HEK293 (cell line): Measurements from ENCODE around the gene GALNTL6.

Experiments used
- TCF7L2 ChIP-seq: IDR thresholded peaks from 2 replicates; pipeline ENCODE4 v1.6.1; 2011; ENCODE audit warnings: low read depth, mild to moderate bottlenecking, inconsistent platforms, low read length, moderate library complexity, borderline replicate concordance
- ZNF114 ChIP-seq: fragments of 450-650 bp; formaldehyde crosslinking; IDR thresholded peaks from 2 replicates; pipeline ENCODE4 v1.5.0; 2017; ENCODE audit warnings: missing biosample characterization, missing genetic modification characterization
- ZNF2 ChIP-seq: fragments of 450-650 bp; formaldehyde crosslinking; IDR thresholded peaks from 2 replicates; pipeline ENCODE4 v1.5.1; 2016; ENCODE audit warnings: missing biosample characterization, missing genetic modification characterization
- ZNF248 ChIP-seq: fragments of 450-650 bp; formaldehyde crosslinking; IDR thresholded peaks from 2 replicates; pipeline ENCODE4 v1.5.1; 2017; ENCODE audit warnings: missing biosample characterization, missing genetic modification characterization
- ZNF335 ChIP-seq: fragments of 450-650 bp; formaldehyde crosslinking; conservative IDR thresholded peaks from 2 replicates; pipeline ENCODE4 v1.5.1; 2016; ENCODE audit warnings: missing biosample characterization, missing genetic modification characterization
- ZNF510 ChIP-seq: fragments of 450-650 bp; formaldehyde crosslinking; IDR thresholded peaks from 2 replicates; pipeline ENCODE4 v1.5.1; 2018; ENCODE audit warnings: mild to moderate bottlenecking, missing genetic modification characterization, missing biosample characterization; ENCODE audit not compliant: insufficient replicate concordance
- TF ChIP-seq, protein P1 (sequence below): fragments of 450-650 bp; formaldehyde crosslinking; IDR thresholded peaks from 2 replicates; pipeline ENCODE4 v1.5.1; 2016; ENCODE audit warnings: missing biosample characterization, missing genetic modification characterization
- TF ChIP-seq, protein P2 (sequence below): fragments of 450-650 bp; formaldehyde crosslinking; IDR thresholded peaks from 2 replicates; pipeline ENCODE4 v1.5.1; 2016; ENCODE audit warnings: missing biosample characterization, missing genetic modification characterization

DNA sequence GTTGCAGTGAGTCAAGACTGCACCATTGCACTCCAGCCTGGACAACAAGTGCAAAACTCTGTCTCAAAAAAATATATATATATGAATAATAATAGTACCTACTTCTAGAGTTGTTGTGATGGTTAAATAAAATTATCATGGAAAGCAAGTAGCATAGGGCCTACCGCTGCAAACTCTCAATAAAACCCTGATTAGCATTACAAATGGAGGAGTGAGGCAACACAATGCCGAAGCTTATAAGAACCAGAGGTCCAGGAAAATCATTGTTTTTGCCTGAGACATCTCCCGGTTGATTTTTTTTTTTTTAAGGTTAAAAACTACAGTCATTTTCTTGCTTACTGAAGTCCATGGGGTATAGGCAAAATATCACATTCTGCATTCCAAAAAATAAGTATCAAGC lies 1170.4 kb downstream of the GALNTL6 start:
- TF ChIP-seq, protein P1, sequence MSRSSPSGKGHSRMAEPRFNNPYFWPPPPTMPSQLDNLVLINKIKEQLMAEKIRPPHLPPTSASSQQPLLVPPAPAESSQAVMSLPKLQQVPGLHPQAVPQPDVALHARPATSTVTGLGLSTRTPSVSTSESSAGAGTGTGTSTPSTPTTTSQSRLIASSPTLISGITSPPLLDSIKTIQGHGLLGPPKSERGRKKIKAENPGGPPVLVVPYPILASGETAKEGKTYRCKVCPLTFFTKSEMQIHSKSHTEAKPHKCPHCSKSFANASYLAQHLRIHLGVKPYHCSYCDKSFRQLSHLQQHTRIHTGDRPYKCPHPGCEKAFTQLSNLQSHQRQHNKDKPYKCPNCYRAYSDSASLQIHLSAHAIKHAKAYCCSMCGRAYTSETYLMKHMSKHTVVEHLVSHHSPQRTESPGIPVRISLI, result no peak
- TF ChIP-seq ZNF2 (tag by site-specific recombination), result no peak
- no peak for TF ChIP-seq ZNF510 (tag by site-specific recombination)
- TF ChIP-seq TCF7L2, result no peak
- TF ChIP-seq, protein P2, sequence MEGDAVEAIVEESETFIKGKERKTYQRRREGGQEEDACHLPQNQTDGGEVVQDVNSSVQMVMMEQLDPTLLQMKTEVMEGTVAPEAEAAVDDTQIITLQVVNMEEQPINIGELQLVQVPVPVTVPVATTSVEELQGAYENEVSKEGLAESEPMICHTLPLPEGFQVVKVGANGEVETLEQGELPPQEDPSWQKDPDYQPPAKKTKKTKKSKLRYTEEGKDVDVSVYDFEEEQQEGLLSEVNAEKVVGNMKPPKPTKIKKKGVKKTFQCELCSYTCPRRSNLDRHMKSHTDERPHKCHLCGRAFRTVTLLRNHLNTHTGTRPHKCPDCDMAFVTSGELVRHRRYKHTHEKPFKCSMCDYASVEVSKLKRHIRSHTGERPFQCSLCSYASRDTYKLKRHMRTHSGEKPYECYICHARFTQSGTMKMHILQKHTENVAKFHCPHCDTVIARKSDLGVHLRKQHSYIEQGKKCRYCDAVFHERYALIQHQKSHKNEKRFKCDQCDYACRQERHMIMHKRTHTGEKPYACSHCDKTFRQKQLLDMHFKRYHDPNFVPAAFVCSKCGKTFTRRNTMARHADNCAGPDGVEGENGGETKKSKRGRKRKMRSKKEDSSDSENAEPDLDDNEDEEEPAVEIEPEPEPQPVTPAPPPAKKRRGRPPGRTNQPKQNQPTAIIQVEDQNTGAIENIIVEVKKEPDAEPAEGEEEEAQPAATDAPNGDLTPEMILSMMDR (tag by site-specific recombination), result no peak
- TF ChIP-seq ZNF114 (tag by site-specific recombination), result no peak
- TF ChIP-seq ZNF248 (tag by site-specific recombination), result no peak
- TF ChIP-seq ZNF335 (tag by site-specific recombination), result no peak
